HEK293T (cell line): ENCODE results near the gene TLE7.

Experiments
- CTCF ChIA-PET: fragments of 350-600 bp; formaldehyde crosslinking; extraction: SDS; loops from one replicate; lab custom pipeline; 2021; ENCODE audit warnings: antibody characterized with exemption, inconsistent platforms; lab: Yijun Ruan, JAX
- POLR2A ChIA-PET: fragments of 350-600 bp; formaldehyde crosslinking; extraction: SDS; loops from one replicate; lab custom pipeline; 2020; ENCODE audit warnings: antibody characterized with exemption, inconsistent platforms; lab: Yijun Ruan, JAX
- DNase-seq: peaks from one replicate; pipeline ENCODE4 v3.0.0; 2012; ENCODE audit warnings: mixed read lengths; ENCODE audit errors: extremely low spot score
- ARNT ChIP-seq: fragments of 450-650 bp; IDR thresholded peaks from 2 replicates; pipeline ENCODE4 v1.6.1; 2017; ENCODE audit warnings: mild to moderate bottlenecking
- BHLHE40 ChIP-seq: fragments of 450-650 bp; IDR thresholded peaks from 2 replicates; pipeline ENCODE4 v1.6.1; 2016; ENCODE audit warnings: mild to moderate bottlenecking, moderate library complexity, borderline replicate concordance
- CTBP1 ChIP-seq: fragments of 450-650 bp; IDR thresholded peaks from 2 replicates; pipeline ENCODE4 v1.6.1; 2016; ENCODE audit warnings: borderline replicate concordance
- ELF4 ChIP-seq: fragments of 450-650 bp; IDR thresholded peaks from 2 replicates; pipeline ENCODE4 v1.6.1; 2017; ENCODE audit warnings: antibody characterized with exemption
- FOXA1 ChIP-seq: fragments of 450-650 bp; IDR thresholded peaks from 2 replicates; pipeline ENCODE4 v1.6.1; 2016; ENCODE audit warnings: mild to moderate bottlenecking
- FOXK2 ChIP-seq: fragments of 450-650 bp; IDR thresholded peaks from 2 replicates; pipeline ENCODE4 v1.6.1; 2016; ENCODE audit warnings: mild to moderate bottlenecking
- FOXM1 ChIP-seq: fragments of 450-650 bp; IDR thresholded peaks from 2 replicates; pipeline ENCODE4 v1.6.1; 2017; ENCODE audit warnings: mild to moderate bottlenecking, borderline replicate concordance
- HDGF ChIP-seq: fragments of 450-650 bp; IDR thresholded peaks from 2 replicates; pipeline ENCODE4 v1.6.1; 2017; ENCODE audit warnings: antibody characterized with exemption, borderline replicate concordance
- L3MBTL2 ChIP-seq: fragments of 450-650 bp; conservative IDR thresholded peaks from 2 replicates; pipeline ENCODE4 v1.6.1; 2016; ENCODE audit warnings: mild to moderate bottlenecking
- LEF1 ChIP-seq: fragments of 450-650 bp; IDR thresholded peaks from 2 replicates; pipeline ENCODE4 v1.6.1; 2017; ENCODE audit warnings: mild to moderate bottlenecking, borderline replicate concordance
- NFRKB ChIP-seq: fragments of 450-650 bp; IDR thresholded peaks from 2 replicates; pipeline ENCODE4 v1.6.1; 2016; ENCODE audit warnings: mild to moderate bottlenecking, moderate library complexity
- PKNOX1 ChIP-seq: fragments of 450-650 bp; IDR thresholded peaks from 2 replicates; pipeline ENCODE4 v1.6.1; 2016
- SP1 ChIP-seq: fragments of 450-650 bp; IDR thresholded peaks from 2 replicates; pipeline ENCODE4 v1.6.1; 2017
- SUZ12 ChIP-seq: fragments of 450-650 bp; IDR thresholded peaks from 2 replicates; pipeline ENCODE4 v1.6.1; 2016; ENCODE audit warnings: mild to moderate bottlenecking
- TARDBP ChIP-seq: fragments of 450-650 bp; IDR thresholded peaks from 2 replicates; pipeline ENCODE4 v1.6.1; 2016
- ZNF384 ChIP-seq: fragments of 450-650 bp; IDR thresholded peaks from 2 replicates; pipeline ENCODE4 v1.6.1; 2016

Gene TLE7

GRCh38 chr16:71482569-71482968, 40.7 kb upstream of the TLE7 start:
- CTCF ChIA-PET: no interaction called here
- DNase-seq: no peak
- POLR2A ChIA-PET: interaction anchor here (1.9 kb wide), 1 partner anchor 20 kb away, joined by 29 read pairs; the partner anchor contains the start of gene ZNF23
- no peak for TF ChIP-seq BHLHE40
- TF ChIP-seq SUZ12: no peak
- no peak for TF ChIP-seq LEF1
- no peak for TF ChIP-seq FOXM1
- no peak for TF ChIP-seq CTBP1

- POLR2A ChIA-PET: no interaction called here
- CTCF ChIA-PET: no interaction called here
- no peak for DNase-seq
- TF ChIP-seq L3MBTL2 (no peak), TARDBP (no peak), PKNOX1 (no peak)
Observed at GRCh38 chr16:71480956-71481355, 39.1 kb upstream of the TLE7 start.

GRCh38 chr16:71479420-71479819, 37.6 kb upstream of the TLE7 start:
- CTCF ChIA-PET: interaction anchor here (0.7 to 1.3 kb wide), 6 partner anchors 17 to 132 kb away, joined by 3 to 9 read pairs (median 4); partner anchors contain the start of gene ZNF23
- POLR2A ChIA-PET: interaction anchor here (0.9 to 1.1 kb wide), 2 partner anchors 17 to 50 kb away, joined by 3 to 5 read pairs; partner anchors contain the start of gene ZNF23
- TF ChIP-seq NFRKB: no peak
- TF ChIP-seq PKNOX1: no peak
- TF ChIP-seq ZNF384: no peak
- TF ChIP-seq ARNT: no peak
- TF ChIP-seq ELF4: no peak
- no peak for TF ChIP-seq TARDBP
- no peak for TF ChIP-seq LEF1
- no peak for TF ChIP-seq CTBP1
- no peak for TF ChIP-seq SP1
- no peak for TF ChIP-seq HDGF
- DNase-seq: peak; percentile 58

- ChIA-PET POLR2A (no interaction called here), CTCF (no interaction called here)
- DNase-seq: no peak
- no peak for TF ChIP-seq LEF1
- no peak for TF ChIP-seq FOXA1
- no peak for TF ChIP-seq SUZ12
- TF ChIP-seq NFRKB: no peak
- no peak for TF ChIP-seq FOXM1
- TF ChIP-seq SP1: no peak
- TF ChIP-seq ELF4: no peak
- TF ChIP-seq CTBP1: no peak
- TF ChIP-seq PKNOX1: no peak
- no peak for TF ChIP-seq HDGF
- TF ChIP-seq ZNF384: no peak
- TF ChIP-seq L3MBTL2: no peak
- TF ChIP-seq TARDBP: no peak
- no peak for TF ChIP-seq ARNT
- TF ChIP-seq FOXK2: no peak
Observed at GRCh38 chr16:71476457-71477124, 34.7 kb upstream of the TLE7 start.

- CTCF ChIA-PET: no interaction called here
Observed at GRCh38 chr16:71474864-71475263, 33.0 kb upstream of the TLE7 start.

More at GRCh38 chr16:71474864-71475263, 33.0 kb upstream of the TLE7 start:
- POLR2A ChIA-PET: interaction anchor here (1.0 to 1.1 kb wide), 2 partner anchors 9 to 13 kb away, joined by 3 to 5 read pairs; partner anchors contain the start of gene ZNF23
- TF ChIP-seq HDGF (no peak), ARNT (no peak), SP1 (no peak), SUZ12 (no peak), FOXK2 (no peak), PKNOX1 (no peak), CTBP1 (no peak), LEF1 (no peak), FOXM1 (no peak), NFRKB (no peak)
- no peak for DNase-seq
